Cardiac septum (tissue), 1 donor: ENCODE measurements around the gene KLC1. TPM values are rescaled to one million over a fixed set of nuclear protein-coding genes. Genes with fewer than 3 reads are reported as not detected.

Experiments
- DNase-seq: peaks from one replicate; pipeline ENCODE4 v3.0.0-alpha.2; 2020; ENCODE audit warnings: low spot score
- intact Hi-C: fragments of 100-400 bp; cut with DNase I; formaldehyde crosslinking; loops from one replicate; pipeline ENCODE4 v1.14.0; 2022
- total RNA-seq: library from RNA; stranded (reverse); fragmentation: NEBNext Ultra II Directional; extraction: Animal tissue kit (Norgen Biotek cat#: 25700); gene quantifications from one replicate; pipeline ENCODE4 v1.2.1, GENCODE V29; 2021
- donor health status: DM: no; HTN: no; CAD: no.

Gene KLC1
- total RNA-seq, 1 donor from 2014 or later = 219 TPM

GRCh38 chr14:103653805-103654204 is 24.8 kb downstream of the KLC1 start:
- no peak for DNase-seq
- intact Hi-C loops = no loop called here

- intact Hi-C loops = no loop called here
- no peak for DNase-seq
Measured at GRCh38 chr14:103654619-103655018, 25.6 kb downstream of the KLC1 start.

GRCh38 chr14:103656031-103656755 is 27.2 kb downstream of the KLC1 start:
- no peak for DNase-seq
- intact Hi-C loops = no loop called here

GRCh38 chr14:103656756-103657133 is 27.7 kb downstream of the KLC1 start:
- intact Hi-C loops = no loop called here
- no peak for DNase-seq

- no peak for DNase-seq
- intact Hi-C loops = no loop called here
Measured at GRCh38 chr14:103657471-103657870, 28.5 kb downstream of the KLC1 start.

- DNase-seq = no peak
- intact Hi-C loops = no loop called here
Measured at GRCh38 chr14:103659631-103660030, 30.6 kb downstream of the KLC1 start.

GRCh38 chr14:103662029-103662428 is 33.0 kb downstream of the KLC1 start:
- intact Hi-C loops = no loop called here

GRCh38 chr14:103662591-103662990 is 33.6 kb downstream of the KLC1 start:
- intact Hi-C loops = no loop called here
- no peak for DNase-seq

More at GRCh38 chr14:103662029-103662428, 33.0 kb downstream of the KLC1 start:
- no peak for DNase-seq

GRCh38 chr14:103663506-103663905 is 34.5 kb downstream of the KLC1 start:
- intact Hi-C loops = no loop called here
- no peak for DNase-seq

GRCh38 chr14:103667671-103668070 is 38.7 kb downstream of the KLC1 start:
- no peak for DNase-seq
- intact Hi-C loops = no loop called here

GRCh38 chr14:103668117-103668516 is 39.1 kb downstream of the KLC1 start:
- intact Hi-C loops = no loop called here
- DNase-seq = no peak

- DNase-seq = no peak
- intact Hi-C loops = no loop called here
Measured at GRCh38 chr14:103669370-103669769, 40.4 kb downstream of the KLC1 start.

- intact Hi-C loops = no loop called here
- no peak for DNase-seq
Measured at GRCh38 chr14:103671911-103672310, 42.9 kb downstream of the KLC1 start.

- intact Hi-C loops = no loop called here
Measured at GRCh38 chr14:103675957-103676356, 46.9 kb downstream of the KLC1 start.

GRCh38 chr14:103676881-103677675 is 48.1 kb downstream of the KLC1 start:
- DNase-seq = no peak
- intact Hi-C loops = no loop called here

More at GRCh38 chr14:103675957-103676356, 46.9 kb downstream of the KLC1 start:
- DNase-seq = no peak

GRCh38 chr14:103679351-103679750 is 50.3 kb downstream of the KLC1 start:
- no peak for DNase-seq
- intact Hi-C loops = no loop called here

- DNase-seq = no peak
- intact Hi-C loops = no loop called here
Measured at GRCh38 chr14:103680491-103681231, 51.6 kb downstream of the KLC1 start.

- intact Hi-C loops = no loop called here
- no peak for DNase-seq
Measured at GRCh38 chr14:103683139-103683538, 54.1 kb downstream of the KLC1 start.

- intact Hi-C loops = no loop called here
- DNase-seq = no peak
Measured at GRCh38 chr14:103684471-103684870, 55.5 kb downstream of the KLC1 start.

GRCh38 chr14:103684871-103685270 is 55.9 kb downstream of the KLC1 start:
- intact Hi-C loops = no loop called here

More at GRCh38 chr14:103684871-103685270, 55.9 kb downstream of the KLC1 start:
- no peak for DNase-seq
